Astrocyte (in vitro differentiated cells and primary cell): ENCODE measurements around the gene MPV17L2. TPM values are rescaled to one million over a fixed set of nuclear protein-coding genes. Genes with fewer than 3 reads are reported as not detected.

Experiments
- DNase-seq: peaks from one replicate; pipeline ENCODE4 v3.0.0-alpha.2; 2010; ENCODE audit warnings: low read depth
- FAIRE-seq: peaks from 2 replicates; lab custom pipeline; 2011; peaks lifted over from hg19 to GRCh38; lab: Jason Lieb, UNC
- H2AFZ ChIP-seq: 2 replicates; pipeline ENCODE4 v1.6.0; 2012; ENCODE audit warnings: low read depth, low read length, inconsistent platforms
- H3K27ac ChIP-seq: 2 replicates; pipeline ENCODE4 v1.5.1; 2011; ENCODE audit warnings: low read depth, low read length, inconsistent platforms
- H3K27me3 ChIP-seq: 2 replicates; pipeline ENCODE4 v1.6.0; 2011; ENCODE audit warnings: low read length, inconsistent platforms; ENCODE audit not compliant: insufficient read depth
- H3K36me3 ChIP-seq: 2 replicates; pipeline ENCODE4 v1.5.1; 2011; ENCODE audit warnings: low read length, inconsistent platforms; ENCODE audit not compliant: insufficient read depth
- H3K4me1 ChIP-seq: 2 replicates; pipeline ENCODE4 v1.5.1; 2011; ENCODE audit warnings: low read length, inconsistent platforms; ENCODE audit not compliant: insufficient read depth
- H3K4me2 ChIP-seq: 2 replicates; pipeline ENCODE4 v1.6.0; 2012; ENCODE audit warnings: low read length, inconsistent platforms
- H3K4me3 ChIP-seq: 2 replicates; pipeline ENCODE4 v1.5.1; 2011; ENCODE audit warnings: low read depth, mild to moderate bottlenecking, low read length, inconsistent platforms; ENCODE audit not compliant: insufficient read depth
- H3K79me2 ChIP-seq: 2 replicates; pipeline ENCODE4 v1.6.0; 2012; ENCODE audit warnings: mild to moderate bottlenecking, low read length, inconsistent platforms; ENCODE audit not compliant: insufficient read depth
- H3K9ac ChIP-seq: 2 replicates; pipeline ENCODE4 v1.6.0; 2012; ENCODE audit warnings: mild to moderate bottlenecking, low read length, inconsistent platforms
- H3K9me3 ChIP-seq: 2 replicates; pipeline ENCODE4 v1.5.1; 2012; ENCODE audit warnings: low read depth, mild to moderate bottlenecking, low read length, inconsistent platforms; ENCODE audit not compliant: insufficient read depth
- H4K20me1 ChIP-seq: 2 replicates; pipeline ENCODE4 v1.6.0; 2012; ENCODE audit warnings: low read length, inconsistent platforms; ENCODE audit not compliant: insufficient read depth
- H3K27ac Mint-ChIP-seq: one replicate; pipeline ENCODE4 v1.8.0; 2021; ENCODE audit warnings: mild to moderate bottlenecking, mixed read lengths; ENCODE audit not compliant: unreplicated experiment
- H3K27me3 Mint-ChIP-seq: one replicate; pipeline ENCODE4 v1.8.0; 2021; ENCODE audit warnings: low read depth, mixed read lengths; ENCODE audit not compliant: unreplicated experiment
- H3K36me3 Mint-ChIP-seq: one replicate; pipeline ENCODE4 v1.8.0; 2021; ENCODE audit warnings: low read depth, mixed read lengths; ENCODE audit not compliant: unreplicated experiment
- H3K4me1 Mint-ChIP-seq: one replicate; pipeline ENCODE4 v1.8.0; 2021; ENCODE audit warnings: low read depth, mixed read lengths; ENCODE audit not compliant: unreplicated experiment
- H3K4me3 Mint-ChIP-seq: one replicate; pipeline ENCODE4 v1.8.0; 2021; ENCODE audit warnings: mild to moderate bottlenecking, moderate library complexity, mixed read lengths; ENCODE audit not compliant: unreplicated experiment
- H3K9me3 Mint-ChIP-seq: one replicate; pipeline ENCODE4 v1.8.0; 2021; ENCODE audit warnings: mild to moderate bottlenecking, mixed read lengths; ENCODE audit not compliant: unreplicated experiment
- CTCF ChIP-seq: IDR thresholded peaks from 2 replicates; pipeline ENCODE4 v1.5.1; 2011; ENCODE audit warnings: low read depth, mild to moderate bottlenecking, inconsistent platforms, low read length, moderate library complexity; ENCODE audit not compliant: insufficient read depth
- EZH2 ChIP-seq: IDR thresholded peaks from 2 replicates; pipeline ENCODE4 v1.6.1; 2012; ENCODE audit warnings: mild to moderate bottlenecking, low read length, inconsistent platforms; ENCODE audit not compliant: insufficient read depth
- total RNA-seq: library from RNA; stranded (reverse); gene quantifications from 2 replicates; pipeline ENCODE4 v1.2.1, GENCODE V29; 2021

The MPV17L2 gene
- total RNA-seq, 1 donor from 2014 or later: 21.8 TPM

GRCh38 chr19:18153556-18154134 is 39.4 kb upstream of the MPV17L2 start:
- Mint-ChIP-seq H3K4me3 (peak overlapping the region; percentile 92), H3K36me3 (peaks cover 5% of the 10 kb centered on the region), H3K27ac (peak overlapping the region; percentile 91), H3K4me1 (peaks cover 7% of the 10 kb centered on the region), H3K27me3 (no peaks in the 10 kb centered on the region), H3K9me3 (no peaks in the 10 kb centered on the region)
- Histone ChIP-seq H3K79me2 (peaks cover 29% of the 10 kb centered on the region), H3K27ac (peak overlapping the region; percentile 78), H2AFZ (peak overlapping the region; percentile 67), H3K27me3 (no peaks in the 10 kb centered on the region), H3K9ac (peak overlapping the region; percentile 97), H3K36me3 (peaks cover 2% of the 10 kb centered on the region), H3K9me3 (no peaks in the 10 kb centered on the region), H4K20me1 (peaks cover 28% of the 10 kb centered on the region), H3K4me3 (peak overlapping the region; percentile 76), H3K4me2 (peak overlapping the region; percentile 94), H3K4me1 (peaks cover 23% of the 10 kb centered on the region)
- no peak for TF ChIP-seq CTCF
- TF ChIP-seq EZH2: no peak
- no peak for DNase-seq
- FAIRE-seq: no peak

DNA sequence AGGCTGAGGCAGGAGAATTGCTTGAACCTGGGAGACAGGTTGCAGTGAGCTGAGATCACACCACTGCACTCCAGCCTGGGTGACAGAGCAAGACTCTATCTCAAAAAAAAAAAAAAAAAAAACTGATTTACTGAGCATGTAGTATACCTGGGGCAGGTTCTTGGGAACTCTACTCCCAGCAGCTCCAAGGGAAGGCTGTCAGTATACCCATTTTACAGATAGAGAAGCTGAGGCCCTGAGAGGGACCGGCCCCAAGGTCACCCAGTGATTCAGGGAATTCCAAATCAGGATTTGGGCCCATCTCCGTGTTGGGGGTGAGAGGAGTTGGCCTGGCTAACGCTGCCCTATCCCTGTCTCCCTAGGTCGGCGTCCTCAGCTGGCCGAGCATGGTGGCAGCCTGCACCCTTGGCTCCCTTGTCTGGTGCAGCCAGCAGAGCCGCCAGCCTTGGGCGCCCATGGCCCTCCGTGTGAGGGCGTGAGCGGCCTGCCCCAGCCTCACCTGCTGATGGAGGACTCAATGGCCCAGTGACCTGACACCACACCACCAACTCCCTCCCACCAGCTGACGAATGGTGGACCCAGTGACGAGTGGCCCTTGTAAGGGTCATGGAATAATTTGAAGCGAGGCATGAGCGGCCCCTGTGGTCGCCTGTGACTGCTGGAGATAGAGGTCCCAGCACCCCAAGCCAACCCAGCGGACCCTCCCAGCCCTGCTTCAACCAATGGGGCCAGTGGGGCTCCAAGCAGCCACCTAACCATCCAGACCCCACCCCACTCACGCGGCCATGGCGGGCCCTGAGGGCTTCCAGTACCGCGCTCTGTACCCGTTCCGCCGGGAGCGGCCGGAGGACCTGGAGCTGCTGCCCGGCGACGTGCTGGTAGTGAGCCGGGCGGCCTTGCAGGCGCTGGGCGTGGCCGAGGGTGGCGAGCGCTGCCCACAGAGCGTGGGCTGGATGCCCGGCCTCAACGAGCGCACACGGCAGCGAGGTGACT is 37.6 kb upstream of the MPV17L2 start:
- peak overlapping the region; percentile 36 for H3K9ac ChIP-seq
- H3K9me3 ChIP-seq: no peaks in the 10 kb centered on the region
- no peak overlapping the region for H3K27ac ChIP-seq
- TF ChIP-seq EZH2: no peak
- TF ChIP-seq CTCF: no peak
- H3K9me3 Mint-ChIP-seq: peaks cover under 1% of the 10 kb centered on the region
- no peak overlapping the region for H2AFZ ChIP-seq
- peaks cover 23% of the 10 kb centered on the region for H3K4me1 ChIP-seq
- DNase-seq (no peak), FAIRE-seq (no peak)
- H3K79me2 ChIP-seq: peaks cover 29% of the 10 kb centered on the region
- H3K4me3 Mint-ChIP-seq: peak overlapping the region; percentile 57
- H3K4me2 ChIP-seq: no peak overlapping the region
- H3K27me3 Mint-ChIP-seq: no peaks in the 10 kb centered on the region
- H3K36me3 ChIP-seq: peaks cover 2% of the 10 kb centered on the region
- H3K27ac Mint-ChIP-seq: no peak overlapping the region
- no peaks in the 10 kb centered on the region for H3K27me3 ChIP-seq
- peaks cover 4% of the 10 kb centered on the region for H3K36me3 Mint-ChIP-seq
- peaks cover 7% of the 10 kb centered on the region for H3K4me1 Mint-ChIP-seq
- H4K20me1 ChIP-seq: peaks cover 28% of the 10 kb centered on the region
- H3K4me3 ChIP-seq: no peak overlapping the region
